ENCODE results near the gene TGIF2.

- no peak for TF ChIP-seq EZH2phosphoT487 (IDR thresholded peaks at IDR 0.05; ENCODE audit: low read depth)
- TF ChIP-seq CTCF (IDR thresholded peaks at IDR 0.05; ENCODE audit: low read depth, low read length) = no peak
Measured at GRCh38 chr20:36525620-36526365, 47.6 kb upstream of the TGIF2 start.
